Measurements from ENCODE around the gene NTRK3. TPM values are rescaled to one million over a fixed set of nuclear protein-coding genes. Genes with fewer than 3 reads are reported as not detected.

Gene NTRK3
- total and polyA plus RNA-seq, 2 donors (not counting 3 experiments of a cell fraction or from before 2014, with no cell fraction given), result not detected

- Histone ChIP-seq H3K4me1 (ENCODE audit: control insufficient read depth, extremely low read depth, insufficient read depth, low read length) (no peaks in the 10 kb centered on the region), H3K9ac (replicated peaks; ENCODE audit: extremely low read depth, insufficient read depth, low read length) (no peak overlapping the region), H3K9me1 (replicated peaks; ENCODE audit: control insufficient read depth, extremely low read depth, insufficient read depth, low read length) (no peaks in the 10 kb centered on the region), H3K4me3 (replicated peaks in 1 of 3; ENCODE audit: insufficient read depth in 1 of 3, low read depth in 1 of 3, low read length in 3 of 3) (no peak overlapping the region), H3K27ac (ENCODE audit: insufficient read depth, low read depth, low read length) (no peak overlapping the region), H3K79me2 (ENCODE audit: control insufficient read depth, insufficient read depth, low read length) (no peaks in the 10 kb centered on the region), H3K27me3 (ENCODE audit: control insufficient read depth in 2 of 2, insufficient read depth in 2 of 2, low read length in 2 of 2) (no peaks in the 10 kb centered on the region), H3K9me3 (replicated peaks; ENCODE audit: control insufficient read depth, insufficient read depth, low read length) (peaks cover 2% of the 10 kb centered on the region), H4K20me1 (replicated peaks; ENCODE audit: control insufficient read depth, extremely low read depth, insufficient read depth, low read length) (no peaks in the 10 kb centered on the region), H3K36me3 (ENCODE audit: control insufficient read depth in 2 of 2, extremely low read depth in 1 of 2, insufficient read depth in 2 of 2, low read length in 2 of 2) (no peaks in the 10 kb centered on the region), H2AFZ (ENCODE audit: low read depth, low read length) (no peak overlapping the region), H3K4me2 (ENCODE audit: insufficient read depth, low read length) (no peak overlapping the region)
- dilution Hi-C loops (cut with MboI; ENCODE audit: extremely low pct_ligation_motif_present, low sequenced_read_pairs), result no loop called here
- DNase-seq (ENCODE audit: low read depth, low spot score) (no peak), FAIRE-seq (no peak)
- no TSS peak for BruUV-seq (replicated peaks)
- TF ChIP-seq, protein P1, sequence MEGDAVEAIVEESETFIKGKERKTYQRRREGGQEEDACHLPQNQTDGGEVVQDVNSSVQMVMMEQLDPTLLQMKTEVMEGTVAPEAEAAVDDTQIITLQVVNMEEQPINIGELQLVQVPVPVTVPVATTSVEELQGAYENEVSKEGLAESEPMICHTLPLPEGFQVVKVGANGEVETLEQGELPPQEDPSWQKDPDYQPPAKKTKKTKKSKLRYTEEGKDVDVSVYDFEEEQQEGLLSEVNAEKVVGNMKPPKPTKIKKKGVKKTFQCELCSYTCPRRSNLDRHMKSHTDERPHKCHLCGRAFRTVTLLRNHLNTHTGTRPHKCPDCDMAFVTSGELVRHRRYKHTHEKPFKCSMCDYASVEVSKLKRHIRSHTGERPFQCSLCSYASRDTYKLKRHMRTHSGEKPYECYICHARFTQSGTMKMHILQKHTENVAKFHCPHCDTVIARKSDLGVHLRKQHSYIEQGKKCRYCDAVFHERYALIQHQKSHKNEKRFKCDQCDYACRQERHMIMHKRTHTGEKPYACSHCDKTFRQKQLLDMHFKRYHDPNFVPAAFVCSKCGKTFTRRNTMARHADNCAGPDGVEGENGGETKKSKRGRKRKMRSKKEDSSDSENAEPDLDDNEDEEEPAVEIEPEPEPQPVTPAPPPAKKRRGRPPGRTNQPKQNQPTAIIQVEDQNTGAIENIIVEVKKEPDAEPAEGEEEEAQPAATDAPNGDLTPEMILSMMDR (IDR thresholded peaks at IDR 0.05; ENCODE audit: extremely low read depth in 1 of 2, insufficient read depth in 1 of 2, low read depth in 1 of 2, low read length in 2 of 2), result no peak
- TF ChIP-seq MYC (IDR thresholded peaks at IDR 0.05; ENCODE audit: low read depth, low read length), result no peak
- no peak for TF ChIP-seq MAX (IDR thresholded peaks at IDR 0.05; ENCODE audit: insufficient read depth, insufficient read length)
- no peak for TF ChIP-seq GATA2 (IDR thresholded peaks at IDR 0.05; ENCODE audit: insufficient read depth, insufficient read length, low read depth, low read length)
- TF ChIP-seq POLR2AphosphoS5 (IDR thresholded peaks at IDR 0.05; ENCODE audit: insufficient read depth, low read depth, low read length), result no peak
- no peak for TF ChIP-seq EZH2 (IDR thresholded peaks at IDR 0.05; ENCODE audit: borderline replicate concordance, low read depth, low read length, severe bottlenecking)
- TF ChIP-seq FOS (IDR thresholded peaks at IDR 0.05; ENCODE audit: borderline replicate concordance, insufficient read depth, low read length), result no peak
- no peak for TF ChIP-seq POLR2A (IDR thresholded peaks at IDR 0.05; ENCODE audit: low read depth, low read length)
- TF ChIP-seq JUN (IDR thresholded peaks at IDR 0.05; ENCODE audit: borderline replicate concordance, insufficient read depth, insufficient read length, low read depth), result no peak
- ChIA-PET CTCF (no interaction called here), POLR2A (no interaction called here)
- intact Hi-C loops (cut with micrococcal nuclease), result no loop called here
Measured at GRCh38 chr15:88100181-88100580, 156.4 kb downstream of the NTRK3 start.

Data from endothelial cell of umbilical vein (primary cell).